Iris pigment epithelial cell (primary cell): Measurements from ENCODE around the gene ISX.

Source experiments
- DNase-seq: peaks from one replicate; pipeline ENCODE4 v3.0.0-alpha.2; 2011; ENCODE audit warnings: low read depth

ISX gene

GRCh38 chr22:35053060-35053835, 12.7 kb upstream of the ISX start:
- DNase-seq, result no peak

DNA sequence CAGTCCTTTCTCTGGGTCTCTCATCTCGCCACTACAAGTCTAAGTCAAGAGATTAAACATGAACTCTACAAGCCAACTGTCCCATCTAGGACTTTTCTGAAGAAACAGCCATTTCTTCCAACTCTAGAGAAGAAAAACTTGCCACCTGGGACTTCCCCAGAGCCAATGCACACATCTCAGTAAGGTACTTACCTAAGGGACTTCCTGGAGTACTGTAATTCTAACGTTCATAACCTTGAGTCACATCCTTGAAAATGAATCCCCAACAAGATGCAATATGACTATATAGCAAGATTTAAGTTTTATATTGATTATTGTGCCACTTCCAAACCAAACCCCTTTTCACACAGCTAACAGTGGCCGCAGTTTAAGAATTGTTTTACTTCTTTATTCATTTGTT, 11.9 kb upstream of the ISX start:
- DNase-seq, result no peak

GRCh38 chr22:35056486-35056885, 9.5 kb upstream of the ISX start:
- DNase-seq, result no peak

- no peak for DNase-seq
Observed at GRCh38 chr22:35057155-35057554, 8.8 kb upstream of the ISX start.

GRCh38 chr22:35059632-35060031, 6.3 kb upstream of the ISX start:
- no peak for DNase-seq

- no peak for DNase-seq
Observed at GRCh38 chr22:35064664-35065063, 1.3 kb upstream of the ISX start.

- no peak for DNase-seq
Observed at GRCh38 chr22:35065183-35065582, 775 bp upstream of the ISX start.

DNA sequence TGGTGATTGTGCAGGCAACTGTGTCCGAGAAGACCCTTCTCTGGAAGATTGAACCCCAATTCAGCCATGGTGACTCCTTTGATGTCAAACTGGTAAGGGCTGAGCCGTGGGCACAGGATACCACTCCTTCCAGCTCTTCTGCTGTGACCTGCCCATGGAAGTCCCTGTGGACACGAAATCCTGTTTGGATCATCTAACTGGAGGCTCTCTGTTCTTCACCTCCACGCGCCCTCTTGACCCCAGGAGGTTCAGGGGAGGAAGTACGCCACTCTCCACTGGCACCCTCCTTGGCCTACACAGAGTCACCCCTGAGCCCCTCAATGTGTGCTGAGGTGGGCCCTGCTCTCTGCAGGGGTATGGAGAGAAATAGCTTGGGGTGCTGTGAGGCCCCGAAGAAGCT, 810 bp downstream of the ISX start:
- no peak for DNase-seq

GRCh38 chr22:35069541-35069940, 3.6 kb downstream of the ISX start:
- no peak for DNase-seq

GRCh38 chr22:35070451-35071093, 4.6 kb downstream of the ISX start:
- no peak for DNase-seq

GRCh38 chr22:35071784-35072183, 5.8 kb downstream of the ISX start:
- DNase-seq, result no peak

- DNase-seq, result peak; percentile 22
Observed at GRCh38 chr22:35072925-35073324, 7.0 kb downstream of the ISX start.

- DNase-seq, result no peak
Observed at GRCh38 chr22:35074583-35074982, 8.6 kb downstream of the ISX start.

DNA sequence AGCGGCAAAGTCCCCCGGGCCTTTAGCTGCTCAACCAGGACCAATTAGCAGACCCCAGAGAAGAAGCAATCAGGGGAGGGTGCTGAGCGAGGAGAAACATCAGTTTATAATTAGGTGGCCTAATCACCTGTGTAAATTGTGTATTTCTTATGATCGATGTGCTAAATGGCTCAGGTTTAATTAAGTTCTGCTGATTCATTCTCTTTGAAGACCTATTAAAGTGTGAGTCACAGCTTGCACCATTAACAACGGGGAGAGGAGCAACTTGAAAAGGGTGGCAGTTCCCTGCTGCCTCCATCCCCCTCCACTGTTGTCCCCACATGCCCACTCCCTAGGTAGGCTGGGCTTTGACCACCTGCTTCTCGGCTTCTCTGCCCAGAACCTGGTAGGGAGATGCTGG, 10.7 kb downstream of the ISX start:
- no peak for DNase-seq

GRCh38 chr22:35085621-35086020, 19.7 kb downstream of the ISX start:
- DNase-seq, result no peak

DNA sequence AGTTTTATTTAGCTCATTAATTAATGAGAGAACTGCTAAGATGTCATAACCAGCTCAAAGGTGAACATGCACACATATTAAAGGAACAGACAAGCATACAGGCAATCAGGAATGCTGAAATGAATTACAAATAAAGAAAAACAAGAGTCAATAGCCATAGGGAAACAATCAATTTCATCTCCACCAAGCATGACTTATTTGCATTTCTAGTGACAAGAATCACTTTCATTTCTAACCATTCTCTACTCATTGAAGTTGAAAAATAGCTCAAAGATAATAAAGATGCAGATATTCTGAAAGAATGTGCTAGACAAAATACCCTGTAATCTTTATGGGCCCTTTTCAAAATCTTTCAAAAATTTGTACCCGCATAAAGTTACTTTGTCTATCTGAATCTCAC, 23.2 kb downstream of the ISX start:
- DNase-seq, result no peak

GRCh38 chr22:35092406-35092805, 26.4 kb downstream of the ISX start:
- DNase-seq, result no peak

GRCh38 chr22:35098921-35099320, 33.0 kb downstream of the ISX start:
- no peak for DNase-seq

- DNase-seq, result no peak
Observed at GRCh38 chr22:35099883-35100282, 33.9 kb downstream of the ISX start.

- DNase-seq, result peak; percentile 14
Observed at GRCh38 chr22:35102663-35103062, 36.7 kb downstream of the ISX start.

DNA sequence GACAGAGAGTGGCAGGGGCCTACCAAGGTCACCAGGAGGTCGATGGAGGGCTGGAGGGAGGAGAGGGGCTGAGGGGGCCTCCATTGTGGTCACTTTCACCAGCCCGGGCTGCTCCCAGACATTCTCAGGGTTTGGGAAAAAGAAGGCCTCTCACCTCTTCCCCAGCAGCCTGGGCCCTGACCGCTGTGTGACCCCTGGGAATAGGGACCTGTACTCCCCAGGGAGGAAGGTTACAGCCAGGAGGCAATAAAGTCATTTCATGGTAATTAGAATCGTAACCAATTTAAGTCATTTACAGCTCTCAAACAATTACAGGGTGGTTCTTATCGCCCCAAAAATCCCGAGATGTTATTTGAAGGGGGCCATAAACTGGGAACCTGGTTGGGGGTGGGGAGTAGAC, 37.8 kb downstream of the ISX start:
- no peak for DNase-seq

- DNase-seq, result no peak
Observed at GRCh38 chr22:35104491-35104890, 38.5 kb downstream of the ISX start.

DNA sequence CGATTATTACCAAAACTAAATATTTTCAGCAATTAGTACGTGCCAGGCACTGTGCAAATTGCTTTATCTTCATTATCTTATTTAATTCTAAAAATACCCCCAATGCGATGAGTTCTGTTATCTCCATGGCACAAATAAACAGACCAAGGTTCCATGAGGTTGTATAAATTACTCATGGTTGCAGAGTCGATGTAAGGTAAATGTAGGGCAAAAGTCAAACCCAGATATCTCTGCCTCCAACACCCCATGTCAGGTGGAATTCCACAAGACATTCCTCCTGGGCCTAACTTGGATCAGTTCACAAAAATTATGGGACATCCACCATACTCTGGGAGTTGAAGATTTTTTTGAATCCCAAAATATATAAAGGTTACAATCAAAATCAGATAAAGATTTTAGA, 43.7 kb downstream of the ISX start:
- DNase-seq, result no peak

- no peak for DNase-seq
Observed at GRCh38 chr22:35111244-35111643, 45.3 kb downstream of the ISX start.
